ENCODE measurements around the gene RETSAT.

RETSAT gene

DNA sequence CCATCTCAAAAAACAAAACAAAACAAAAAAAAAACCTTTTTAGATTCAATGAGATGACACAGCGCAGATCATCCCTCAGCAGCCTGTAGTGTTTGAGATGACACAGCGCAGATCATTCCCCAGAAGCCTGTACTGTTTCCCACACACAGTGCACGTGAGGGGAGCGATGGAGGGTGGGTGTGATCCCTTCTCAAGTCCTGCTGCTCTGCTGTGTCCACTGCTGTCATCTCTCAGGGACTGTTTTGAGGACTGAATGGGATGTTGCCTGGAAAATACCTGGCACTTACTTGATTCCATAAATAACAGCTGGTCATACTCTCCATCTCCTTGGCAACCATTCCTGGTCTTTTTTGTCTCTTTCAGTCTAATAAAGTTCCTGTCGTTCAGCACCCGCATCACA lies 52.2 kb downstream of the RETSAT start:
- FAIRE-seq: no peak

Measured in G401.6 (cell line).